ENCODE measurements around the gene VWC2. TPM values are rescaled to one million over a fixed set of nuclear protein-coding genes. Genes with fewer than 3 reads are reported as not detected.

VWC2 gene
- total and polyA plus RNA-seq, 2 donors (not counting 1 experiment from before 2014, with no cell fraction given) = not detected

- TF ChIP-seq EZH2 (IDR thresholded peaks at IDR 0.05; ENCODE audit: borderline replicate concordance, insufficient read depth, low read depth, low read length, poor library complexity, severe bottlenecking) (no peak), CTCF (IDR thresholded peaks at IDR 0.05) (no peak)
- Histone ChIP-seq H3K9ac (ENCODE audit: low read length) (no peak overlapping the region), H3K4me2 (replicated peaks; ENCODE audit: low read depth, low read length, poor library complexity, severe bottlenecking) (no peak overlapping the region), H3K79me2 (ENCODE audit: control insufficient read depth, insufficient read depth, low read length) (no peaks in the 10 kb centered on the region), H4K20me1 (ENCODE audit: control insufficient read depth, insufficient read depth, low read length, poor library complexity, severe bottlenecking) (no peaks in the 10 kb centered on the region), H2AFZ (ENCODE audit: insufficient read depth, low read depth, low read length, poor library complexity, severe bottlenecking) (no peak overlapping the region), H3K4me1 (ENCODE audit: control insufficient read depth in 2 of 2, insufficient read depth in 2 of 2, low read length in 2 of 2) (no peaks in the 10 kb centered on the region), H3K36me3 (replicated peaks in 1 of 2; ENCODE audit: control extremely low read depth in 1 of 2, control insufficient read depth in 1 of 2, extremely low read depth in 1 of 2, insufficient read depth in 2 of 2, low read length in 1 of 2) (no peaks in the 10 kb centered on the region), H3K4me3 (ENCODE audit: control extremely low read depth in 1 of 5, extremely low read depth in 1 of 5, insufficient read depth in 1 of 5, low read depth in 2 of 5, low read length in 4 of 5) (no peak overlapping the region), H3K27ac (ENCODE audit: low read length in 2 of 2) (no peak overlapping the region), H3K27me3 (replicated peaks in 1 of 4; ENCODE audit: control extremely low read depth in 1 of 4, control insufficient read depth in 3 of 4, insufficient read depth in 4 of 4, low read length in 3 of 4) (no peaks in the 10 kb centered on the region), H3K9me3 (ENCODE audit: control extremely low read depth in 1 of 3, control insufficient read depth in 2 of 3, insufficient read depth in 1 of 3, low read length in 2 of 3) (no peaks in the 10 kb centered on the region)
- Mint-ChIP-seq H3K4me1 (no peaks in the 10 kb centered on the region), H3K4me3 (no peak overlapping the region), H3K27me3 (no peaks in the 10 kb centered on the region), H3K9me3 (ENCODE audit: insufficient read depth) (peaks cover 2% of the 10 kb centered on the region), H3K27ac (no peak overlapping the region)
- intact Hi-C loops (cut with micrococcal nuclease) = no loop called here
- WGBS (ENCODE audit: insufficient coverage) = no CpG with 5 or more reads among the region's 2 CpGs
- CTCF ChIA-PET = no interaction called here
- no peak for ATAC-seq (ENCODE audit: low read depth)
- DNase-seq = no peak
- POLR2A ChIA-PET = no interaction called here
Measured at GRCh38 chr7:49892481-49892880, 119.0 kb downstream of the VWC2 start.

GRCh38 chr7:49893131-49893530 lies 119.7 kb downstream of the VWC2 start:
- no peaks in the 10 kb centered on the region for H3K79me2 ChIP-seq (ENCODE audit: control insufficient read depth, insufficient read depth, low read length)
- POLR2A ChIA-PET = no interaction called here
- H3K4me3 Mint-ChIP-seq = no peak overlapping the region

More at GRCh38 chr7:49893131-49893530, 119.7 kb downstream of the VWC2 start:
- Histone ChIP-seq H3K4me1 (ENCODE audit: control insufficient read depth in 2 of 2, insufficient read depth in 2 of 2, low read length in 2 of 2) (no peaks in the 10 kb centered on the region), H4K20me1 (ENCODE audit: control insufficient read depth, insufficient read depth, low read length, poor library complexity, severe bottlenecking) (no peaks in the 10 kb centered on the region), H3K27ac (ENCODE audit: low read length in 2 of 2) (no peak overlapping the region), H3K9me3 (ENCODE audit: control extremely low read depth in 1 of 3, control insufficient read depth in 2 of 3, insufficient read depth in 1 of 3, low read length in 2 of 3) (no peaks in the 10 kb centered on the region), H3K4me2 (replicated peaks; ENCODE audit: low read depth, low read length, poor library complexity, severe bottlenecking) (no peak overlapping the region), H3K9ac (ENCODE audit: low read length) (no peak overlapping the region), H2AFZ (ENCODE audit: insufficient read depth, low read depth, low read length, poor library complexity, severe bottlenecking) (no peak overlapping the region), H3K36me3 (replicated peaks in 1 of 2; ENCODE audit: control extremely low read depth in 1 of 2, control insufficient read depth in 1 of 2, extremely low read depth in 1 of 2, insufficient read depth in 2 of 2, low read length in 1 of 2) (no peaks in the 10 kb centered on the region), H3K4me3 (ENCODE audit: control extremely low read depth in 1 of 5, extremely low read depth in 1 of 5, insufficient read depth in 1 of 5, low read depth in 2 of 5, low read length in 4 of 5) (no peak overlapping the region), H3K27me3 (replicated peaks in 1 of 4; ENCODE audit: control extremely low read depth in 1 of 4, control insufficient read depth in 3 of 4, insufficient read depth in 4 of 4, low read length in 3 of 4) (no peaks in the 10 kb centered on the region)
- ATAC-seq (ENCODE audit: low read depth) (no peak), DNase-seq (no peak)
- TF ChIP-seq EZH2 (IDR thresholded peaks at IDR 0.05; ENCODE audit: borderline replicate concordance, insufficient read depth, low read depth, low read length, poor library complexity, severe bottlenecking) (no peak), CTCF (IDR thresholded peaks at IDR 0.05) (no peak)
- Mint-ChIP-seq H3K4me1 (no peaks in the 10 kb centered on the region), H3K27me3 (no peaks in the 10 kb centered on the region), H3K27ac (no peak overlapping the region), H3K9me3 (ENCODE audit: insufficient read depth) (peaks cover 2% of the 10 kb centered on the region)
- CTCF ChIA-PET = no interaction called here
- 82% methylated on average over 2 of the region's 4 CpGs for WGBS (ENCODE audit: insufficient coverage)
- intact Hi-C loops (cut with micrococcal nuclease) = no loop called here
